RPMI8226 (cell line): ENCODE measurements around the gene GALNT18.

Experiments used
- DNase-seq: peaks from one replicate; pipeline ENCODE4 v3.0.0-alpha.2; 2015

Gene GALNT18

DNA sequence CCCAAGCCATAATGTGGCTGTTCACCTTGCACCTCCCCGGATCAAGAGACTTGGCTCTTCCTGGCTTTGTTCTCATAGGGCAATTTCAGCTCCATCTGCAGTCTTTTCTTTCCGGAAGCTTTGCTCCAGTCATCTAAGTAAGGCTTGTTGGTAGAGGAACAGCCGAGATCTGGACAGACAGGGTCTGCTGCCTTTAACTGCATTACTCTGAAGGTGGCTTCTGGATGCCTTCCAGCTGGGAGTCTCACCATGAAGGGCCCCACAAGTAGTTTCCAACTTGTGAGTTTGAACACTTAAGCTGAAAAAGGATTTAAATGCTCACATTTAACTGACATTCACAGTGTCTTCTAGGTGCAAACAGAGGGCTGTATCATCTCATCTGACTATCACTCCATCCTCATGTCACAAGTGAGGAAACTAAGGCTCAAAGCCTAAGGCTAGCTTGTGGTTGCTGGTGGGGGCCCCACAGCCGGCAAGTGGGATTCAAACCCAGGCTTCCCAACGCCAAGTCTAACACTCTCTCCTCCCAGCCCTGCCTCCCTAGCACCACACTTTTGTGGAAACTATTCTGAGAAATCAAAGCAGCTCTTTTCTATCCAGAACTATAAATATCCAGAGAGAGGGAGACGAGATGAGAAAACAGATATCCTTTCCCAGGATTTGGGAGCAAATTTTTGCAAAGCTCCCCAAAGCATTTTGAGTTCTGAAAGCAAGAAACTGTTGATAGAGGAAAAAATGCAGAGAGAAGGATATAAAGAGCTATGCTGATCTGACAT is 58.4 kb downstream of the GALNT18 start:
- DNase-seq = no peak

GRCh38 chr11:11561991-11562390 is 59.8 kb downstream of the GALNT18 start:
- no peak for DNase-seq

DNA sequence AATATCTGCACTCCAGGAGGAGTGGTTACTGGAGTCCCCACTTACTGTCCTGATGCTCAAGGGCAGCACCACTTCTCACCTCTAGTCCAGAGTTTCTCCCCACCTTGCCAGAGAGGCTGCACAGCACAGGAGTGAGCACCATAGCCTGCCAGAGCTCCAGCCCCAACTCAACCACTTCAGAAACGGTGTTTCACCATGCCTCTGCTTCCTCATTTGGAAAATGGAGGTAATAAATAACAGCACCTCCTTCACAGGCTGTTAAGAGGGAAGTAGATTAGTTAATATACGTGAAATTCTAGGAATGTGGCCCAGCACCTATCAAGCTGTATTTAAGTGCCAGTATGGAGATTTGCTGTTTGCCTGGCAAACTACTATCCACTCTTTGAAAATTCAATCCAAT is 63.0 kb downstream of the GALNT18 start:
- no peak for DNase-seq

DNA sequence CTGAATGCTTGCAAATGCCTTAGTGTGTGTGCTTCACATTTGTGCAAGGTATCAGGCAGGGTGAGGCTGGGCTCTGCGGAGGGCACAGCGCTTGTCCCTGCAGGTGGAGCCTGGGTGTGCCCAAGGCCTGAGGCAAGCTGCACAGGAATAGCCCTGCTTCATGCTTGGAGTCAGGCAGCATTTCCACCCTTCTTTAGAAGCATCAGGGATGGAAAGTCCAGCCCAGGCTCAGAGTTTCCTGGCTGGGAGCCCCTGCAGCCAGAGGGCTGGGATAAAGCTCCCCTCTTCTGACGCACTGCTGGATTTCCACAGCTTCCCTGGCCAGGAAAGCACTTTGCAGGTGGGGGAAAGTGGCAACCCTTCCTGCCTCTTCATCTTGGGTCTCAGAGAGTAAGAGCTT is 63.4 kb downstream of the GALNT18 start:
- no peak for DNase-seq

- DNase-seq = no peak
These were observed 66.6 kb downstream of the GALNT18 start for GRCh38 chr11:11555208-11555607.

DNA sequence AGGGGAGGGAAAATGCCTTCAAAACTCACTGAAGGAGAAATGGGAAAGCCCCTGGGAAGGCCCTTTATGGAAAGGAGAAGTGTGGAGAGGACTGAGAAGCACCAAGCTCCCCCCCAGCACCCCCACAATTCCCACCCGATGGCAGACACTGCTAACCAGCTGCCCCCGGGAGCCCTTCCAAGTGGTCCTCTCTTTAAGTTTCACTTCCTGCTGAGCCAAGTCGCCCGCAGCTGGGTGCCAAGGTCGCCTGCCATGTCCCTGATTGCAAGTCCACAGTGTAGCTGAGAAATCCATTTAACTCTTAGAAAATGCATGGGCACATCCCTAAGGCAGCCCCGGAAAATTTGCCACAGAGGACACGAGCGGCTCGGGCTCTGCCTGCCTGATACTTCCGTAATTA is 68.2 kb downstream of the GALNT18 start:
- peak; percentile 62 for DNase-seq

GRCh38 chr11:11552529-11553087 is 69.2 kb downstream of the GALNT18 start:
- DNase-seq = no peak

GRCh38 chr11:11550534-11550933 is 71.3 kb downstream of the GALNT18 start:
- DNase-seq = no peak

- DNase-seq = no peak
These were observed 76.2 kb downstream of the GALNT18 start for GRCh38 chr11:11545285-11546275.

GRCh38 chr11:11543656-11544055 is 78.1 kb downstream of the GALNT18 start:
- no peak for DNase-seq

GRCh38 chr11:11540157-11540556 is 81.6 kb downstream of the GALNT18 start:
- no peak for DNase-seq

GRCh38 chr11:11538277-11538960 is 83.4 kb downstream of the GALNT18 start:
- no peak for DNase-seq

- DNase-seq = no peak
These were observed 83.9 kb downstream of the GALNT18 start for GRCh38 chr11:11537871-11538270.

DNA sequence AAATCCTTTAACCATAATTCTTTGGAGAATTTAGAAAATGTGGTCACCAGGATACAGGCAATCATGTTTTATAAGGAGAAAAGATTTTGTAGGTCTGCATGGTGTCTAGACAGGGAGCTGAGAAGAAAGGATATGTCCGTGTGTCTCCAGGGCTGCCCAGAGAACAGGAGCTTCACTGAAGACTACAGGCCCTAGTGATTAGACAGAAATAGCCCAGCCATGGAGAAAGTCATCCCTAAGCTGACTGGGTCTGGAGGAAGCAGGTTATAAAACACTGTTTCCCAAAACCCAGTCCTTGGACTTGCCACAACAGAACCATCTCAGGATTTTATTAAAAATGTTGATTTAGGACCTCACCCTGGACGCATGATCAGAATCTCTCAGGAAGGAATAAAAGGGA is 84.4 kb downstream of the GALNT18 start:
- no peak for DNase-seq

DNA sequence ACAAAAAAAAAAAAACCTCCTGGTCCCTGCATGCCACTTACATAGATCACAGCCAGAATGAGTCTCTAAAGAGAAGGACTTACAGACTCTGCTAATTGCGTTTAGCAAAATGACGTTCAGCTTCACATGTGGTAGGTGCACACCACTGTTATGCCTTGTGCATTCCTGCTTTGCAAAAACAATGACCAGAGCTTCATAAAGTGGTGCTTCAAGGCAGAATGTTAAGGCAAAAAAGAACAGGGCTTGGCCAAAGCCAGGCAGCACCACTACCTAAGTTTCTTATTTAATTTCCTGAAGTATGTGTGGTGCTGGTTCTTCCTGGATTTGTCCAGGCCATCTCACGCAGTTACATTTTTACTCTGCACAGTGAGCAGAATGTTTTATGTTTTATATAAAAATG is 85.2 kb downstream of the GALNT18 start:
- no peak for DNase-seq

GRCh38 chr11:11535611-11536010 is 86.2 kb downstream of the GALNT18 start:
- no peak for DNase-seq

DNA sequence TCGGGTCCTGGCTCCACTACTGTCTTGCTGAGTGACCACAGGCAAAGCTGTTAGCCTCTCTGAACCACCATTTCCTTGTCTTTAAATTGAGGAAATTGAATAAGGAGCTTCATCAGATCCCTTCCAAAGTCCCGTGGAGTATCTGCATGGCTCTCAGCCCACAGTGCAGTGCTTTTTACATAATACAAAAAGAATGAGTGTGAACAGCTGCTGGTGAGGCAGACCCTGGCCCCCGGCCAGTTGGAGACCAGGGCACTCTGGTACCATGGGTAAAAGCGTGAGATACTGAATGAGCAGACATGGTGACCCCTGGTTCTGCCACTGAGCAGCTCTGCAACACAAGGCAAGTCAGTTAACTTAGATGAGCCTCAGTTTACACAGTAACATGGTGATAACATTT is 86.8 kb downstream of the GALNT18 start:
- no peak for DNase-seq

DNA sequence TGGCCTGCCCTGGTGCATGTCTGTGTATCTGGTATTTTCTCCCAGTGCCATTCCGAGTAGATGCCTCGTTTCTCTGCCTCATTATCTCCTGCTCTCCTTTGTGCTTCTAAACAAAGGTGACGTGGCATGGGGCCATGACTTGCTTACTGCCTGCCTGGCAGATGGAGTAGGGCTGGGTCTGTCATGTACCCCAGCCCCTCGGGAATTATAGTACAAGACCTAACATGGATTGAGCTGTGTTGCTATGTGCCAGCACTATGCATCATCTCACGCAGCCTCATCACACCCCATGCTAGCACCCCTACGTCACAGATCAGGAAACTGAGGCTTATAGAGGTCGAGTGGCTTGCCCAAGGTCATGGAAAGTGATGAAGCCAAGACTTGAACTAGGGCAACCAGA is 88.1 kb downstream of the GALNT18 start:
- no peak for DNase-seq

- no peak for DNase-seq
These were observed 88.7 kb downstream of the GALNT18 start for GRCh38 chr11:11533057-11533456.

GRCh38 chr11:11532574-11532973 is 89.2 kb downstream of the GALNT18 start:
- DNase-seq = no peak

GRCh38 chr11:11531131-11531908 is 90.5 kb downstream of the GALNT18 start:
- no peak for DNase-seq

GRCh38 chr11:11528986-11529385 is 92.8 kb downstream of the GALNT18 start:
- DNase-seq = no peak
